ENCODE measurements around the gene UTF1. TPM values are rescaled to one million over a fixed set of nuclear protein-coding genes. Genes with fewer than 3 reads are reported as not detected.

Gene UTF1
- total and polyA plus RNA-seq, 2 of the 8 experiments (the other 6 are each of a cell fraction or from before 2014, with no cell fraction given): 0.47 to 21.8 TPM

DNA sequence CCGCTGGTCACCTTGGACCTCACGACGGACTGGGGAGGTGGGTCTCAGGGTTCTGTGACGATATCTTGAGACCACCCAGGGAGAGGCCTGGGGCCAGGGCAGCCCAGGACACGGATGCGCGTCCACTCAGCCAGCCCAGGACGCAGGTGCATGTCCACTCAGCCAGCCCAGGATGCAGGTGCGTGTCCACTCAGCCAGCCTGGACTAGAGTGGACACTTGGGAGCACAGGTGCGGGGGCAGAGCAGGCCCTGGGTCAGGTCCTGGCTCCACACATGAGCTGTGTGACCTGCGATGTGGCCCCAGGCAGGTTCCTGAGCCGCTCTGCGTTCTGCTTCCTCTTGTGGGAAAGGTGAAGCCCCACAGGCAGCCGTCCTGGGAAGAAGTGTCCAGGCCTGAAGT, 47.8 kb upstream of the UTF1 start:
- H3K27me3 ChIP-seq (replicated peaks in 1 of 4; ENCODE audit: control insufficient read depth in 3 of 4, extremely low read depth in 1 of 4, insufficient read depth in 3 of 4, low read length in 3 of 4): no peaks in the 10 kb centered on the region
- no peak overlapping the region for H3K27ac ChIP-seq (ENCODE audit: low read depth, low read length)
- H2BK120ac ChIP-seq (replicated peaks; ENCODE audit: low read depth, low read length): no peak overlapping the region
- no peak overlapping the region; the same call in 1 of the 2 replicates for H4K8ac ChIP-seq (ENCODE audit: extremely low read depth, insufficient read depth, low read length)
- no peak for FAIRE-seq
- no peak overlapping the region for H3K23ac ChIP-seq (ENCODE audit: insufficient read length)
- no peak overlapping the region for H4K91ac ChIP-seq (replicated peaks; ENCODE audit: insufficient read length, low read length)
- WGBS, 2 experiments (ENCODE audit: extremely low coverage in 1 of 2, insufficient coverage in 1 of 2, insufficient read length in 1 of 2, insufficient replicate concordance in 2 of 2, low coverage in 1 of 2, low lambda C conversion rate in 2 of 2, missing lambda C conversion rate in 1 of 2): 85% methylated on average over 14 of the region's 14 CpGs; no CpG with 5 or more reads in 1 of the 2 experiments
- no peak overlapping the region for H2AK5ac ChIP-seq (ENCODE audit: low read depth, low read length)
- H3K9ac ChIP-seq (replicated peaks in 1 of 4; ENCODE audit: extremely low read depth in 1 of 4, low read depth in 3 of 4, low read length in 3 of 4): no peak overlapping the region
- peaks cover 8 to 16% of the 10 kb centered on the region in 2 experiments for H3K9me3 ChIP-seq (ENCODE audit: insufficient read depth in 2 of 2, low read depth in 1 of 2, low read length in 1 of 2)
- no peak overlapping the region for H3K4me3 ChIP-seq (ENCODE audit: extremely low read depth in 1 of 4, insufficient read depth in 2 of 4, low read depth in 3 of 4, low read length in 4 of 4)
- no peaks in the 10 kb centered on the region for H3K79me2 ChIP-seq (ENCODE audit: control insufficient read depth in 1 of 2, insufficient read depth in 2 of 2, low read length in 2 of 2)
- no peaks in the 10 kb centered on the region for H3K79me1 ChIP-seq (ENCODE audit: low read depth, low read length)
- no peak overlapping the region for H3K4me2 ChIP-seq (ENCODE audit: insufficient read depth in 1 of 2, low read depth in 2 of 2, low read length in 2 of 2)
- H2AFZ ChIP-seq (ENCODE audit: low read length): no peak overlapping the region
- no peak overlapping the region for H2BK15ac ChIP-seq (ENCODE audit: low read length)
- no peak overlapping the region for H4K5ac ChIP-seq (ENCODE audit: insufficient read length, low read depth, low read length)
- no peak overlapping the region for H3K14ac ChIP-seq (ENCODE audit: insufficient read length)
- ChIA-PET POLR2A (ENCODE audit: partially characterized antibody) (interaction anchor here (0.8 to 1.9 kb wide), 2 partner anchors 14 to 22 kb away, joined by 3 to 6 read pairs; no protein-coding TSS in a partner anchor), CTCF (ENCODE audit: partially characterized antibody) (interaction anchor here (1.1 to 1.7 kb wide), 4 partner anchors 15 to 39 kb away, joined by 3 to 7 read pairs (median 5); no protein-coding TSS in a partner anchor)
- DNase-seq (ENCODE audit: low read depth in 1 of 2, low spot score in 2 of 2): no peak
- H2BK5ac ChIP-seq (ENCODE audit: low read depth, low read length): no peak overlapping the region
- H3K36me3 ChIP-seq (ENCODE audit: control insufficient read depth in 2 of 4, insufficient read depth in 4 of 4, low read length in 3 of 4): peaks cover 0 to 16% (median 11%) of the 10 kb centered on the region in 4 experiments; a peak in 4 of 8 replicates
- no peak overlapping the region for H3K18ac ChIP-seq (ENCODE audit: extremely low read depth, low read length)
- H4K20me1 ChIP-seq (replicated peaks in 1 of 2; ENCODE audit: control insufficient read depth in 1 of 2, insufficient read depth in 2 of 2, low read length in 2 of 2): peaks cover 0 to 16% of the 10 kb centered on the region in 2 experiments
- H3K4me1 ChIP-seq (replicated peaks in 1 of 4; ENCODE audit: control insufficient read depth in 3 of 4, insufficient read depth in 4 of 4, low read length in 3 of 4): no peaks in the 10 kb centered on the region
- H2BK12ac ChIP-seq (ENCODE audit: low read depth, low read length): no peak overlapping the region
- TF ChIP-seq EZH2 (IDR thresholded peaks at IDR 0.05; ENCODE audit: low read depth, low read length, severe bottlenecking): no peak
- TF ChIP-seq SIX5 (IDR thresholded peaks at IDR 0.05; ENCODE audit: low read depth, low read length): no peak
- TF ChIP-seq CEBPB (IDR thresholded peaks at IDR 0.05; ENCODE audit: low read depth, low read length): no peak
- no peak overlapping the region for H3K56ac ChIP-seq (replicated peaks; ENCODE audit: insufficient read length, low read depth, low read length)
- H3K4ac ChIP-seq (replicated peaks; ENCODE audit: insufficient read length, low read depth, low read length): no peak overlapping the region
- peaks cover 6% of the 10 kb centered on the region for H3K23me2 ChIP-seq (ENCODE audit: low read depth, low read length)
- no peak overlapping the region for H2BK20ac ChIP-seq (ENCODE audit: low read length)
